RWPE1 (cell line): ENCODE data around the gene FOXJ3.

Source experiments
- CTCF ChIA-PET: fragments of 350-600 bp; sonication (Branson Sonifier 250); formaldehyde crosslinking; extraction: SDS; loops from one replicate; lab custom pipeline; 2021; lab: Yijun Ruan, JAX
- POLR2A ChIA-PET: fragments of 400-600 bp; formaldehyde crosslinking; extraction: SDS; loops from one replicate; lab custom pipeline; 2020; ENCODE audit warnings: antibody characterized with exemption; ENCODE audit not compliant: low non-redundant PET; lab: Yijun Ruan, JAX
- DNase-seq: peaks from one replicate; pipeline ENCODE4 v3.0.0; 2012; ENCODE audit warnings: low spot score
- H3K27ac ChIP-seq: fragments of 450-650 bp; 2 replicates; pipeline ENCODE4 v1.5.1; 2017
- CTCF ChIP-seq: fragments of 450-650 bp; conservative IDR thresholded peaks from 2 replicates; pipeline ENCODE4 v1.5.1; 2017; ENCODE audit warnings: low read depth, mild to moderate bottlenecking

The FOXJ3 gene

GRCh38 chr1:42146626-42147320 is 188.3 kb downstream of the FOXJ3 start:
- H3K27ac ChIP-seq: no peak overlapping the region
- POLR2A ChIA-PET: interaction anchor here (0.6 kb wide), 1 partner anchor 588 kb away, joined by 7 read pairs; no protein-coding TSS in a partner anchor
- peak; percentile 84 for TF ChIP-seq CTCF
- DNase-seq: peak; percentile 85
- CTCF ChIA-PET: interaction anchor here (0.6 to 1.1 kb wide), 7 partner anchors 9 to 563 kb away, joined by 3 to 5 read pairs (median 3); no protein-coding TSS in a partner anchor

GRCh38 chr1:42145764-42146625 is 189.0 kb downstream of the FOXJ3 start:
- DNase-seq: no peak
- TF ChIP-seq CTCF: no peak
- ChIA-PET CTCF (interaction anchor here (0.6 to 0.9 kb wide), 3 partner anchors 8 to 564 kb away, joined by 3 to 5 read pairs (median 3); no protein-coding TSS in a partner anchor), POLR2A (interaction anchor here (0.6 kb wide), 1 partner anchor 589 kb away, joined by 7 read pairs; no protein-coding TSS in a partner anchor)
- H3K27ac ChIP-seq: no peak overlapping the region

- ChIA-PET POLR2A (no interaction called here), CTCF (no interaction called here)
- DNase-seq: no peak
- no peak for TF ChIP-seq CTCF
- no peak overlapping the region for H3K27ac ChIP-seq
Measured at GRCh38 chr1:42145389-42145716, 189.7 kb downstream of the FOXJ3 start.

GRCh38 chr1:42144711-42145388 is 190.2 kb downstream of the FOXJ3 start:
- no peak for DNase-seq
- H3K27ac ChIP-seq: no peak overlapping the region
- no peak for TF ChIP-seq CTCF
- POLR2A ChIA-PET: no interaction called here
- CTCF ChIA-PET: interaction anchor here (0.6 kb wide), 2 partner anchors 193 to 422 kb away, joined by 3 to 5 read pairs; no protein-coding TSS in a partner anchor

- ChIA-PET CTCF (interaction anchor here (0.6 kb wide), 2 partner anchors 194 to 421 kb away, joined by 3 to 5 read pairs; no protein-coding TSS in a partner anchor), POLR2A (no interaction called here)
- no peak for TF ChIP-seq CTCF
- DNase-seq: no peak
- no peak overlapping the region for H3K27ac ChIP-seq
Measured at GRCh38 chr1:42143896-42144710, 190.9 kb downstream of the FOXJ3 start.
